Measurements from ENCODE around the gene PRPH. TPM values are rescaled to one million over a fixed set of nuclear protein-coding genes. Genes with fewer than 3 reads are reported as not detected.
A peak's percentile ranks its signal among the peaks of the same experiment; 100 is the strongest.

PRPH gene
- total and polyA plus RNA-seq, 9 of the 15 experiments (the other 6 are each of a cell fraction or from before 2014, with no cell fraction given) = 0.27 to 1.9 (median 1.3) TPM; not detected in 1

DNA sequence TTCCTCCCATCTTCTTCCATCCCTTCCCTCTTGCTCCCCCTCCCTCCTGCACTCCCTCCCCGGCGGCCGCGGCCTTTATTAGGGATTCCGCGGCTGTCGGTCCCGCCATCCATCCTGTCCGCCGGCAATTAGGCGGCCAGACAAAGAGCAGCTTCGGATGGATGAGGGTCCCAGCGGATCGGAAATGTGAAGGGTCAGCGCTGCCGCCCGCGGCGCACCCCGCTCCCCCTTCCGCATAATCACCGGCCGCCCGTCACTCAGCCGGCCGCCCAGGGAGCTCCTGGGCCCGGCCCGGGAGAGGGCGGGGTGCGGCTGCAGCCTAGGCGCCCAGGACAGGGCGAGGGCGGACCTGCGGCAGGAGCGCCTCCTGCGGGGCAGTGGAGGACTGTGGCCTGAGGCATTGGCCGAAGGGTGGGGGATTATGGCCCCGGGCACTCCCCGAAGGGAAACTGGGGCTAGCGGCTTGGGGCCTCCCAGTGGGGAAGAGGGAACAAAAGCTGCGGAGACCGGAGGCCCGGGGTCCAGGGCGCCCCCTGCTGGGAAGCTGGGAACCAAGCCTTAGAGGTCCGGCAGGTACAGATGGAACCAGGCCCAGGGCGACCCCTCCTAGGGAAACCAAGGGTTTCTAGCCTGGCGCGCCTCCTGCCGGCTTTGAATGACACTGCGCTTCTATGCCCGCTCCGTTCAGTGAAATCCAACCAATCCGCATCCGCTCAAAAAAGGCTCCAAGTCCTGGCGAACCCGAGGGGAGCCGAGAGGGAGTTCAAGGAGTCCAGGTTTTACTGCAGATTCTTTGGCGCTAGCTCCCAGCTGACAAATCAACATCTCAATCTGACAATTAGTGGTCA is 47.3 kb downstream of the PRPH start (continued):
- TF ChIP-seq ZNF224 (CRISPR knock-in tag; IDR thresholded peaks at IDR 0.05) = no peak
- no peak for TF ChIP-seq SIX5 (IDR thresholded peaks at IDR 0.05; ENCODE audit: borderline replicate concordance in 1 of 2, insufficient read depth in 1 of 2, low read depth in 1 of 2, low read length in 2 of 2)
- TF ChIP-seq TEAD4 (IDR thresholded peaks at IDR 0.05; ENCODE audit: low read length) = no peak; the same call in 1 of the 2 replicates
- no peak for TF ChIP-seq TEAD4 (CRISPR knock-in tag; IDR thresholded peaks at IDR 0.05; ENCODE audit: borderline replicate concordance)
- peak; percentile 55; the same call in 1 of the 2 replicates for TF ChIP-seq CBX1 (IDR thresholded peaks at IDR 0.05; ENCODE audit: low read depth)
- TF ChIP-seq ZNF79 (CRISPR knock-in tag; IDR thresholded peaks at IDR 0.05; ENCODE audit: low read depth) = no peak
- no peak for TF ChIP-seq ATF2 (CRISPR knock-in tag; IDR thresholded peaks at IDR 0.05)
- peak; percentile 66; the same call in 1 of the 2 replicates for TF ChIP-seq KLF13 (tag; IDR thresholded peaks at IDR 0.05; ENCODE audit: borderline replicate concordance, low read depth)
- no peak for TF ChIP-seq PHB (CRISPR knock-in tag; IDR thresholded peaks at IDR 0.05)
- no peak for TF ChIP-seq BRD4 (IDR thresholded peaks at IDR 0.05)
- no peak for TF ChIP-seq ZBTB17 (CRISPR knock-in tag; IDR thresholded peaks at IDR 0.05)
- TF ChIP-seq, protein P1, sequence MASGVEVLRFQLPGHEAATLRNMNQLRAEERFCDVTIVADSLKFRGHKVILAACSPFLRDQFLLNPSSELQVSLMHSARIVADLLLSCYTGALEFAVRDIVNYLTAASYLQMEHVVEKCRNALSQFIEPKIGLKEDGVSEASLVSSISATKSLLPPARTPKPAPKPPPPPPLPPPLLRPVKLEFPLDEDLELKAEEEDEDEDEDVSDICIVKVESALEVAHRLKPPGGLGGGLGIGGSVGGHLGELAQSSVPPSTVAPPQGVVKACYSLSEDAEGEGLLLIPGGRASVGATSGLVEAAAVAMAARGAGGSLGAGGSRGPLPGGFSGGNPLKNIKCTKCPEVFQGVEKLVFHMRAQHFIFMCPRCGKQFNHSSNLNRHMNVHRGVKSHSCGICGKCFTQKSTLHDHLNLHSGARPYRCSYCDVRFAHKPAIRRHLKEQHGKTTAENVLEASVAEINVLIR (CRISPR knock-in tag; IDR thresholded peaks at IDR 0.05) = no peak
- peak; percentile 14 for TF ChIP-seq SAP30 (IDR thresholded peaks at IDR 0.05; ENCODE audit: borderline replicate concordance, insufficient read depth, low read depth, low read length, poor library complexity, severe bottlenecking)
- no peak for TF ChIP-seq ZNF324 (CRISPR knock-in tag; IDR thresholded peaks at IDR 0.05)
- peak; percentile 92 for TF ChIP-seq ZBTB33 (CRISPR knock-in tag; IDR thresholded peaks at IDR 0.05)
- no peak for TF ChIP-seq NCOA1 (IDR thresholded peaks at IDR 0.05; ENCODE audit: low read depth)
- no peak for TF ChIP-seq PTTG1 (tag; IDR thresholded peaks at IDR 0.05; ENCODE audit: low read depth)
- TF ChIP-seq RUNX1 (IDR thresholded peaks at IDR 0.05; ENCODE audit: low read depth) = no peak
- TF ChIP-seq ZNF518B (CRISPR knock-in tag; IDR thresholded peaks at IDR 0.05) = no peak

Measured in K562 (cell line).